A172 (cell line): ENCODE results near the gene ATP6AP1. TPM values are rescaled to one million over a fixed set of nuclear protein-coding genes. Genes with fewer than 3 reads are reported as not detected.

ENCODE experiments used
- total RNA-seq: library from RNA; depleted of rRNA; stranded (reverse); fragments of >200 nt; shearing (Covaris generic); gene quantifications from 2 replicates; pipeline ENCODE4 v1.2.3, GENCODE V29; 2014; rRNA removed

ATP6AP1 gene
- total RNA-seq, 1 experiment from 2014 or later, result 137 TPM

Other genes starting within 250 kb of the ATP6AP1 start
- gene OPN1MW, start 246.1 kb upstream of the ATP6AP1 start, total RNA-seq, result not detected in 2 replicates
- gene OPN1MW2, start 208.9 kb upstream of the ATP6AP1 start, total RNA-seq, result not detected in 2 replicates
- gene OPN1MW3, start 171.1 kb upstream of the ATP6AP1 start, total RNA-seq, result not detected in 2 replicates
- not detected in 2 replicates for gene TEX28, start 133.6 kb upstream of the ATP6AP1 start, total RNA-seq
- gene TKTL1, start 132.9 kb upstream of the ATP6AP1 start, total RNA-seq, result not detected in 2 replicates
- gene FLNA, start 54.0 kb upstream of the ATP6AP1 start, total RNA-seq, result 2,064 and 2,561 TPM in 2 replicates
- 73.1 and 82.0 TPM in 2 replicates for gene EMD, start 49.4 kb upstream of the ATP6AP1 start, total RNA-seq
- gene RPL10, start 30.3 kb upstream of the ATP6AP1 start, total RNA-seq, result 2,649 and 4,739 TPM in 2 replicates
- 65.3 and 70.8 TPM in 2 replicates for gene DNASE1L1, start 19.4 kb upstream of the ATP6AP1 start, total RNA-seq
- 29.8 and 43.7 TPM in 2 replicates for gene TAFAZZIN, start 17.1 kb upstream of the ATP6AP1 start, total RNA-seq
- gene GDI1, start 8.5 kb downstream of the ATP6AP1 start, total RNA-seq, result 143 and 229 TPM in 2 replicates
- 110 and 137 TPM in 2 replicates for gene FAM50A, start 15.5 kb downstream of the ATP6AP1 start, total RNA-seq
- 9.7 and 14.3 TPM in 2 replicates for gene PLXNA3, start 29.6 kb downstream of the ATP6AP1 start, total RNA-seq
- gene LAGE3, start 50.6 kb downstream of the ATP6AP1 start, total RNA-seq, result 70.5 and 109 TPM in 2 replicates
- 116 and 139 TPM in 2 replicates for gene UBL4A, start 57.9 kb downstream of the ATP6AP1 start, total RNA-seq
- gene SLC10A3, start 62.0 kb downstream of the ATP6AP1 start, total RNA-seq, result 51.9 and 63.9 TPM in 2 replicates
- gene FAM3A, start 87.6 kb downstream of the ATP6AP1 start, total RNA-seq, result 47.1 and 47.5 TPM in 2 replicates
- 102 and 112 TPM in 2 replicates for gene G6PD, start 118.2 kb downstream of the ATP6AP1 start, total RNA-seq
- gene IKBKG, start 118.9 kb downstream of the ATP6AP1 start, total RNA-seq, result 53.6 and 63.2 TPM in 2 replicates
- not detected in 2 replicates for gene CTAG1A, start 156.5 kb downstream of the ATP6AP1 start, total RNA-seq
- not detected in 2 replicates for gene CTAG1B, start 190.6 kb downstream of the ATP6AP1 start, total RNA-seq
- not detected in 2 replicates for gene CTAG2, start 224.9 kb downstream of the ATP6AP1 start, total RNA-seq